ENCODE results near the gene COL23A1.
A peak's percentile ranks its signal among the peaks of the same experiment; 100 is the strongest.

The COL23A1 gene

GRCh38 chr5:178309271-178310013 is 280.8 kb downstream of the COL23A1 start:
- H3K36me3 Mint-ChIP-seq (ENCODE audit: low read depth): no peaks in the 10 kb centered on the region
- TF ChIP-seq CTCF (IDR thresholded peaks at IDR 0.05; ENCODE audit: unreplicated experiment in 3 of 3): no peak
- H3K27me3 Mint-ChIP-seq (ENCODE audit: low read depth): peaks cover 22% of the 10 kb centered on the region
- peaks cover 75% of the 10 kb centered on the region for H3K4me1 Mint-ChIP-seq
- no peaks in the 10 kb centered on the region for H3K9me3 Mint-ChIP-seq
- peak overlapping the region; percentile 72 to 90 (median 72) for H3K27ac Mint-ChIP-seq
- H3K4me3 Mint-ChIP-seq: no peak overlapping the region

- Mint-ChIP-seq H3K9me3 (peaks cover under 1% of the 10 kb centered on the region), H3K4me3 (no peak overlapping the region), H3K27ac (peak overlapping the region; percentile 63 to 90 (median 72)), H3K36me3 (ENCODE audit: low read depth) (no peaks in the 10 kb centered on the region), H3K4me1 (peaks cover 69% of the 10 kb centered on the region), H3K27me3 (ENCODE audit: low read depth) (peaks cover 15% of the 10 kb centered on the region)
- no peak for TF ChIP-seq CTCF (IDR thresholded peaks at IDR 0.05; ENCODE audit: unreplicated experiment in 3 of 3)
Measured at GRCh38 chr5:178308541-178309092, 281.6 kb downstream of the COL23A1 start.

GRCh38 chr5:178307267-178308045 is 282.7 kb downstream of the COL23A1 start:
- no peak for TF ChIP-seq CTCF (IDR thresholded peaks at IDR 0.05; ENCODE audit: unreplicated experiment in 3 of 3)
- H3K4me3 Mint-ChIP-seq: peak overlapping the region in 2 of 3 experiments; percentile 6 to 10
- H3K4me1 Mint-ChIP-seq: peaks cover 62% of the 10 kb centered on the region
- H3K27ac Mint-ChIP-seq: peak overlapping the region; percentile 50 to 83 (median 72)
- peaks cover 9% of the 10 kb centered on the region for H3K27me3 Mint-ChIP-seq (ENCODE audit: low read depth)
- peaks cover 6% of the 10 kb centered on the region for H3K9me3 Mint-ChIP-seq
- peaks cover 7% of the 10 kb centered on the region for H3K36me3 Mint-ChIP-seq (ENCODE audit: low read depth)

- H3K27ac Mint-ChIP-seq: peak overlapping the region; percentile 50 to 83 (median 72)
- H3K4me3 Mint-ChIP-seq: no peak overlapping the region
- peaks cover 9% of the 10 kb centered on the region for H3K27me3 Mint-ChIP-seq (ENCODE audit: low read depth)
- H3K4me1 Mint-ChIP-seq: peaks cover 60% of the 10 kb centered on the region
- peaks cover 10% of the 10 kb centered on the region for H3K36me3 Mint-ChIP-seq (ENCODE audit: low read depth)
- no peak for TF ChIP-seq CTCF (IDR thresholded peaks at IDR 0.05; ENCODE audit: unreplicated experiment in 3 of 3)
- peaks cover 6% of the 10 kb centered on the region for H3K9me3 Mint-ChIP-seq
Measured at GRCh38 chr5:178306430-178307225, 283.6 kb downstream of the COL23A1 start.

- peaks cover 14% of the 10 kb centered on the region for H3K9me3 Mint-ChIP-seq
- H3K4me3 Mint-ChIP-seq: no peak overlapping the region
- peaks cover 18% of the 10 kb centered on the region for H3K36me3 Mint-ChIP-seq (ENCODE audit: low read depth)
- H3K27ac Mint-ChIP-seq: peak overlapping the region in 2 of 3 experiments; percentile 23 to 59
- TF ChIP-seq CTCF (IDR thresholded peaks at IDR 0.05; ENCODE audit: unreplicated experiment in 3 of 3): no peak
- peaks cover 53% of the 10 kb centered on the region for H3K4me1 Mint-ChIP-seq
- H3K27me3 Mint-ChIP-seq (ENCODE audit: low read depth): peaks cover 4% of the 10 kb centered on the region
Measured at GRCh38 chr5:178305801-178306200, 284.4 kb downstream of the COL23A1 start.

Data from nephron (organoid).